Measurements from ENCODE around the gene PCYT1B. TPM values are rescaled to one million over a fixed set of nuclear protein-coding genes. Genes with fewer than 3 reads are reported as not detected.

The PCYT1B gene
- total RNA-seq, 1 experiment from 2014 or later = 0.09 TPM

GRCh38 chrX:24594501-24594900 lies 52.6 kb downstream of the PCYT1B start:
- intact Hi-C loops (cut with micrococcal nuclease; ENCODE audit: unreplicated experiment) = no loop called here
- H3K4me3 Mint-ChIP-seq (ENCODE audit: low read depth, unreplicated experiment) = no peak overlapping the region

GRCh38 chrX:24590111-24590510 lies 57.0 kb downstream of the PCYT1B start:
- CTCF ChIA-PET = no interaction called here
- no peaks in the 10 kb centered on the region for H3K36me3 Mint-ChIP-seq (ENCODE audit: insufficient read depth, unreplicated experiment)
- H3K9me3 Mint-ChIP-seq (ENCODE audit: low read depth, unreplicated experiment) = no peaks in the 10 kb centered on the region
- H3K27me3 Mint-ChIP-seq (ENCODE audit: unreplicated experiment) = peaks cover 26% of the 10 kb centered on the region
- no peak for DNase-seq
- no TSS peak for BruUV-seq (replicated peaks)
- intact Hi-C loops (cut with micrococcal nuclease; ENCODE audit: unreplicated experiment) = no loop called here
- no peak overlapping the region for H3K4me3 Mint-ChIP-seq (ENCODE audit: low read depth, unreplicated experiment)
- H3K4me1 Mint-ChIP-seq (ENCODE audit: low read depth, unreplicated experiment) = no peaks in the 10 kb centered on the region
- TF ChIP-seq CTCF (IDR thresholded peaks at IDR 0.05; ENCODE audit: unreplicated experiment) = no peak
- H3K27ac Mint-ChIP-seq (ENCODE audit: unreplicated experiment) = no peak overlapping the region

More at GRCh38 chrX:24594501-24594900, 52.6 kb downstream of the PCYT1B start:
- TF ChIP-seq CTCF (IDR thresholded peaks at IDR 0.05; ENCODE audit: unreplicated experiment) = no peak
- no peak overlapping the region for H3K27ac Mint-ChIP-seq (ENCODE audit: unreplicated experiment)
- no peaks in the 10 kb centered on the region for H3K36me3 Mint-ChIP-seq (ENCODE audit: insufficient read depth, unreplicated experiment)
- BruUV-seq (replicated peaks) = no TSS peak
- H3K9me3 Mint-ChIP-seq (ENCODE audit: low read depth, unreplicated experiment) = no peaks in the 10 kb centered on the region
- H3K27me3 Mint-ChIP-seq (ENCODE audit: unreplicated experiment) = peaks cover 12% of the 10 kb centered on the region
- CTCF ChIA-PET = no interaction called here
- no peaks in the 10 kb centered on the region for H3K4me1 Mint-ChIP-seq (ENCODE audit: low read depth, unreplicated experiment)
- DNase-seq = no peak

- no peak for DNase-seq
- no TSS peak for BruUV-seq (replicated peaks)
- Mint-ChIP-seq H3K27me3 (ENCODE audit: unreplicated experiment) (peaks cover 44% of the 10 kb centered on the region), H3K4me1 (ENCODE audit: low read depth, unreplicated experiment) (no peaks in the 10 kb centered on the region), H3K9me3 (ENCODE audit: low read depth, unreplicated experiment) (no peaks in the 10 kb centered on the region), H3K36me3 (ENCODE audit: insufficient read depth, unreplicated experiment) (no peaks in the 10 kb centered on the region), H3K27ac (ENCODE audit: unreplicated experiment) (no peak overlapping the region), H3K4me3 (ENCODE audit: low read depth, unreplicated experiment) (no peak overlapping the region)
- CTCF ChIA-PET = no interaction called here
- intact Hi-C loops (cut with micrococcal nuclease; ENCODE audit: unreplicated experiment) = no loop called here
- TF ChIP-seq CTCF (IDR thresholded peaks at IDR 0.05; ENCODE audit: unreplicated experiment) = no peak
These were observed 70.1 kb downstream of the PCYT1B start for GRCh38 chrX:24577091-24577490.

- Mint-ChIP-seq H3K9me3 (ENCODE audit: low read depth, unreplicated experiment) (no peaks in the 10 kb centered on the region), H3K4me3 (ENCODE audit: low read depth, unreplicated experiment) (no peak overlapping the region), H3K4me1 (ENCODE audit: low read depth, unreplicated experiment) (no peaks in the 10 kb centered on the region), H3K27ac (ENCODE audit: unreplicated experiment) (no peak overlapping the region), H3K27me3 (ENCODE audit: unreplicated experiment) (peaks cover 28% of the 10 kb centered on the region), H3K36me3 (ENCODE audit: insufficient read depth, unreplicated experiment) (no peaks in the 10 kb centered on the region)
- intact Hi-C loops (cut with micrococcal nuclease; ENCODE audit: unreplicated experiment) = no loop called here
- CTCF ChIA-PET = no interaction called here
- TF ChIP-seq CTCF (IDR thresholded peaks at IDR 0.05; ENCODE audit: unreplicated experiment) = no peak
- no peak for DNase-seq
- BruUV-seq (replicated peaks) = no TSS peak
These were observed 71.7 kb downstream of the PCYT1B start for GRCh38 chrX:24575496-24575895.

Measured in Calu3 (cell line).